GM12878 (cell line): Measurements from ENCODE around the gene DISP3.

ENCODE experiments used
- CEBPB ChIP-seq, 2 experiments: fragments of 150-350 bp in 1 of 2; IDR thresholded peaks; 2 replicates each; pipeline ENCODE4 v1.6.1; 2012 to 2014; ENCODE audit warnings: low read depth in 2 of 2, low read length in 2 of 2, borderline replicate concordance in 1 of 2, inconsistent platforms in 1 of 2
- EZH2 ChIP-seq: IDR thresholded peaks from 2 replicates; pipeline ENCODE4 v1.6.1; 2012; ENCODE audit warnings: low read depth, mild to moderate bottlenecking, control low read depth, inconsistent platforms, low read length, borderline replicate concordance; ENCODE audit not compliant: control insufficient read depth
- KDM1A ChIP-seq: fragments of 200-600 bp; sonication (generic); IDR thresholded peaks from 2 replicates; pipeline ENCODE4 v1.6.1; 2016; ENCODE audit warnings: borderline replicate concordance
- POLR2A ChIP-seq: IDR thresholded peaks from 2 replicates; pipeline ENCODE4 v1.6.1; 2011; ENCODE audit warnings: low read depth, mild to moderate bottlenecking, low read length
- RELA ChIP-seq: fragments of 450-650 bp; IDR thresholded peaks from 2 replicates; pipeline ENCODE4 v1.8.0; 2014; ENCODE audit warnings: borderline replicate concordance; ENCODE audit not compliant: partially characterized antibody
- SMAD1 ChIP-seq: fragments of 450-650 bp; IDR thresholded peaks from 2 replicates; pipeline ENCODE4 v1.6.1; 2018; ENCODE audit warnings: mild to moderate bottlenecking, low read depth; ENCODE audit not compliant: partially characterized antibody
- SREBF2 ChIP-seq: IDR thresholded peaks from 2 replicates; pipeline ENCODE4 v1.6.1; 2012; ENCODE audit warnings: mild to moderate bottlenecking, low read length
- TF ChIP-seq, protein P1 (sequence below), 3 experiments: IDR thresholded peaks in 2 of 3; conservative IDR thresholded peaks in 1 of 3; 2 replicates each; pipeline ENCODE4 v1.5.1; 2011; ENCODE audit warnings: low read depth in 3 of 3, low read length in 3 of 3, mild to moderate bottlenecking in 3 of 3, control low read depth in 2 of 3, moderate library complexity in 2 of 3, inconsistent platforms in 1 of 3, mixed read lengths in 1 of 3; ENCODE audit not compliant: control insufficient read depth in 2 of 3, insufficient read depth in 1 of 3; ENCODE audit errors: extremely low read depth in 1 of 3
- TF ChIP-seq, protein P2 (sequence below): IDR thresholded peaks from 2 replicates; pipeline ENCODE4 v1.6.1; 2011; ENCODE audit warnings: low read depth, mild to moderate bottlenecking, low read length, moderate library complexity, borderline replicate concordance; ENCODE audit errors: extremely low read depth
- TF ChIP-seq, protein P3 (sequence below): fragments of 450-650 bp; formaldehyde crosslinking; IDR thresholded peaks from 2 replicates; pipeline ENCODE4 v1.4.0; 2022; ENCODE audit warnings: mild to moderate bottlenecking, moderate library complexity
- TF ChIP-seq, protein P4 (sequence below): IDR thresholded peaks from 2 replicates; pipeline ENCODE4 v1.6.1; 2012; ENCODE audit warnings: low read depth, low read length, improper control_type of control experiment
- TF ChIP-seq, protein P5 (sequence below): fragments of 450-650 bp; IDR thresholded peaks from 2 replicates; pipeline ENCODE4 v1.6.1; 2017; ENCODE audit warnings: mild to moderate bottlenecking

DNA sequence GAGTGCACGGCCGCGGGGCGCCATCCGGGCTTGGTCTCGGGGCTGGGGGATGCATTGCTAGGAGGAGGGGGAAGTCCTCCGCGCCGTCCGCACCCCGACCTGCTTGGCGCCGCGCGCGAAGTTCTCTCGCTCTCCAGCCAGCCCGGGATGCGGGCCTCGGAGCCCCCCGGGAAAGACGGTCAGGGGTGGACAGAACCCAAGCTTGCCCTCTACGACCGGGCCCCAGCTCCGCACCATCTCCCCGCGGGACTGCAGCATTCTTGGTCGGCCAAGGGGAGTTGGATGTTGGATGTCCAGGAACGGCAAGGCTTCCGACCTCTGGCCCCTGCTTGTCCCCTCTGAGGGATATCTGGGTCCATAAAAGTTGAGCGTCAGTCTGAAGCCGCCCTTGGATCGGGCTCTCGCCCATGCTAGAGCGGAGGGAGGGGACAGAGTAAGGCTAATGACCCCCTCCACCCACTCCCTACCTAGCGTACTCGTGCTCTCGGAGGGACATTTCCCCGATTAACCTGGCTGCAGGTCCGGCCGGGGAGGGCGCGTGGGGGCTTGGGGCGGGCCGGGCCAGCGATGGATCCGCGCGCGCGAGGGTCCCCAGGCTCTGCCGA is 522 bp downstream of the DISP3 start:
- TF ChIP-seq, protein P1, sequence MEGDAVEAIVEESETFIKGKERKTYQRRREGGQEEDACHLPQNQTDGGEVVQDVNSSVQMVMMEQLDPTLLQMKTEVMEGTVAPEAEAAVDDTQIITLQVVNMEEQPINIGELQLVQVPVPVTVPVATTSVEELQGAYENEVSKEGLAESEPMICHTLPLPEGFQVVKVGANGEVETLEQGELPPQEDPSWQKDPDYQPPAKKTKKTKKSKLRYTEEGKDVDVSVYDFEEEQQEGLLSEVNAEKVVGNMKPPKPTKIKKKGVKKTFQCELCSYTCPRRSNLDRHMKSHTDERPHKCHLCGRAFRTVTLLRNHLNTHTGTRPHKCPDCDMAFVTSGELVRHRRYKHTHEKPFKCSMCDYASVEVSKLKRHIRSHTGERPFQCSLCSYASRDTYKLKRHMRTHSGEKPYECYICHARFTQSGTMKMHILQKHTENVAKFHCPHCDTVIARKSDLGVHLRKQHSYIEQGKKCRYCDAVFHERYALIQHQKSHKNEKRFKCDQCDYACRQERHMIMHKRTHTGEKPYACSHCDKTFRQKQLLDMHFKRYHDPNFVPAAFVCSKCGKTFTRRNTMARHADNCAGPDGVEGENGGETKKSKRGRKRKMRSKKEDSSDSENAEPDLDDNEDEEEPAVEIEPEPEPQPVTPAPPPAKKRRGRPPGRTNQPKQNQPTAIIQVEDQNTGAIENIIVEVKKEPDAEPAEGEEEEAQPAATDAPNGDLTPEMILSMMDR (IDR thresholded peaks at IDR 0.05 in 2 of 3, conservative IDR thresholded peaks at IDR 0.05 in 1 of 3; ENCODE audit: control insufficient read depth in 2 of 3, extremely low read depth in 1 of 3, insufficient read depth in 1 of 3, low read depth in 3 of 3, low read length in 3 of 3), result no peak
- TF ChIP-seq, protein P2, sequence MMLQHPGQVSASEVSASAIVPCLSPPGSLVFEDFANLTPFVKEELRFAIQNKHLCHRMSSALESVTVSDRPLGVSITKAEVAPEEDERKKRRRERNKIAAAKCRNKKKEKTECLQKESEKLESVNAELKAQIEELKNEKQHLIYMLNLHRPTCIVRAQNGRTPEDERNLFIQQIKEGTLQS, result no peak
- TF ChIP-seq, protein P3, sequence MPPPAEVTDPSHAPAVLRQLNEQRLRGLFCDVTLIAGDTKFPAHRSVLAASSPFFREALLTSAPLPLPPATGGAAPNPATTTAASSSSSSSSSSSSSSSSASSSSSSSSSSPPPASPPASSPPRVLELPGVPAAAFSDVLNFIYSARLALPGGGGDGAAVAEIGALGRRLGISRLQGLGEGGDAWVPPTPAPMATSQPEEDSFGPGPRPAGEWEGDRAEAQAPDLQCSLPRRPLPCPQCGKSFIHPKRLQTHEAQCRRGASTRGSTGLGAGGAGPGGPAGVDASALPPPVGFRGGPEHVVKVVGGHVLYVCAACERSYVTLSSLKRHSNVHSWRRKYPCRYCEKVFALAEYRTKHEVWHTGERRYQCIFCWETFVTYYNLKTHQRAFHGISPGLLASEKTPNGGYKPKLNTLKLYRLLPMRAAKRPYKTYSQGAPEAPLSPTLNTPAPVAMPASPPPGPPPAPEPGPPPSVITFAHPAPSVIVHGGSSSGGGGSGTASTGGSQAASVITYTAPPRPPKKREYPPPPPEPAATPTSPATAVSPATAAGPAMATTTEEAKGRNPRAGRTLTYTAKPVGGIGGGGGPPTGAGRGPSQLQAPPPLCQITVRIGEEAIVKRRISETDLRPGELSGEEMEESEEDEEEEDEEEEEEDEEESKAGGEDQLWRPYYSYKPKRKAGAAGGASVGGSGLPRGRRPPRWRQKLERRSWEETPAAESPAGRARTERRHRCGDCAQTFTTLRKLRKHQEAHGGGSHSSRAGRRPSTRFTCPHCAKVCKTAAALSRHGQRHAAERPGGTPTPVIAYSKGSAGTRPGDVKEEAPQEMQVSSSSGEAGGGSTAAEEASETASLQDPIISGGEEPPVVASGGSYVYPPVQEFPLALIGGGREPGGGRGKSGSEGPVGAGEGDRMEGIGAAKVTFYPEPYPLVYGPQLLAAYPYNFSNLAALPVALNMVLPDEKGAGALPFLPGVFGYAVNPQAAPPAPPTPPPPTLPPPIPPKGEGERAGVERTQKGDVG, result no peak
- no peak for TF ChIP-seq EZH2
- TF ChIP-seq SREBF2, result no peak
- no peak for TF ChIP-seq POLR2A
- TF ChIP-seq, protein P4, sequence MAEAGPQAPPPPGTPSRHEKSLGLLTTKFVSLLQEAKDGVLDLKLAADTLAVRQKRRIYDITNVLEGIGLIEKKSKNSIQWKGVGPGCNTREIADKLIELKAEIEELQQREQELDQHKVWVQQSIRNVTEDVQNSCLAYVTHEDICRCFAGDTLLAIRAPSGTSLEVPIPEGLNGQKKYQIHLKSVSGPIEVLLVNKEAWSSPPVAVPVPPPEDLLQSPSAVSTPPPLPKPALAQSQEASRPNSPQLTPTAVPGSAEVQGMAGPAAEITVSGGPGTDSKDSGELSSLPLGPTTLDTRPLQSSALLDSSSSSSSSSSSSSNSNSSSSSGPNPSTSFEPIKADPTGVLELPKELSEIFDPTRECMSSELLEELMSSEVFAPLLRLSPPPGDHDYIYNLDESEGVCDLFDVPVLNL, result no peak
- TF ChIP-seq, protein P5, sequence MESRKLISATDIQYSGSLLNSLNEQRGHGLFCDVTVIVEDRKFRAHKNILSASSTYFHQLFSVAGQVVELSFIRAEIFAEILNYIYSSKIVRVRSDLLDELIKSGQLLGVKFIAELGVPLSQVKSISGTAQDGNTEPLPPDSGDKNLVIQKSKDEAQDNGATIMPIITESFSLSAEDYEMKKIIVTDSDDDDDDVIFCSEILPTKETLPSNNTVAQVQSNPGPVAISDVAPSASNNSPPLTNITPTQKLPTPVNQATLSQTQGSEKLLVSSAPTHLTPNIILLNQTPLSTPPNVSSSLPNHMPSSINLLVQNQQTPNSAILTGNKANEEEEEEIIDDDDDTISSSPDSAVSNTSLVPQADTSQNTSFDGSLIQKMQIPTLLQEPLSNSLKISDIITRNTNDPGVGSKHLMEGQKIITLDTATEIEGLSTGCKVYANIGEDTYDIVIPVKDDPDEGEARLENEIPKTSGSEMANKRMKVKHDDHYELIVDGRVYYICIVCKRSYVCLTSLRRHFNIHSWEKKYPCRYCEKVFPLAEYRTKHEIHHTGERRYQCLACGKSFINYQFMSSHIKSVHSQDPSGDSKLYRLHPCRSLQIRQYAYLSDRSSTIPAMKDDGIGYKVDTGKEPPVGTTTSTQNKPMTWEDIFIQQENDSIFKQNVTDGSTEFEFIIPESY, result no peak
- no peak for TF ChIP-seq SMAD1
- TF ChIP-seq KDM1A, result no peak
- TF ChIP-seq RELA, result no peak
- TF ChIP-seq CEBPB (IDR thresholded peaks at IDR 0.05; ENCODE audit: borderline replicate concordance in 1 of 2, low read depth in 2 of 2, low read length in 2 of 2), result no peak
